Smooth muscle cell (in vitro differentiated cells): Measurements from ENCODE around the gene CHGA. TPM values are rescaled to one million over a fixed set of nuclear protein-coding genes. Genes with fewer than 3 reads are reported as not detected.
A peak's percentile ranks its signal among the peaks of the same experiment; 100 is the strongest.

Experiments
- DNase-seq: peaks from one replicate; lab custom pipeline; 2025; ENCODE audit not compliant: unreplicated experiment; lab: John Stamatoyannopoulos, UW
- H2AFZ ChIP-seq: fragments of 200-600 bp; sonication (generic); 2 replicates; pipeline ENCODE4 v1.6.0; 2016; ENCODE audit warnings: antibody characterized with exemption, low read depth, mild to moderate bottlenecking
- H3F3A ChIP-seq: fragments of 200-600 bp; sonication (generic); 2 replicates; pipeline ENCODE4 v1.6.0; 2017; ENCODE audit warnings: antibody characterized with exemption, low read depth
- H3K27ac ChIP-seq: fragments of 200-600 bp; sonication (generic); 2 replicates; pipeline ENCODE4 v1.5.1; 2016; ENCODE audit warnings: low read depth, mild to moderate bottlenecking
- H3K27me3 ChIP-seq: fragments of 200-600 bp; sonication (generic); 2 replicates; pipeline ENCODE4 v1.6.1; 2016; ENCODE audit warnings: low read depth, mild to moderate bottlenecking
- H3K36me3 ChIP-seq: fragments of 200-600 bp; sonication (generic); 2 replicates; pipeline ENCODE4 v1.5.1; 2016; ENCODE audit warnings: low read depth
- H3K4me1 ChIP-seq: fragments of 200-600 bp; sonication (generic); 2 replicates; pipeline ENCODE4 v1.5.1; 2016; ENCODE audit warnings: low read depth
- H3K4me2 ChIP-seq: fragments of 200-600 bp; sonication (generic); 2 replicates; pipeline ENCODE4 v1.6.0; 2016; ENCODE audit warnings: mild to moderate bottlenecking
- H3K4me3 ChIP-seq: fragments of 200-600 bp; sonication (generic); 2 replicates; pipeline ENCODE4 v1.5.1; 2016; ENCODE audit warnings: mild to moderate bottlenecking
- H3K79me2 ChIP-seq: fragments of 200-600 bp; sonication (generic); 2 replicates; pipeline ENCODE4 v1.6.0; 2016; ENCODE audit warnings: low read depth, mild to moderate bottlenecking
- H3K9ac ChIP-seq: fragments of 200-600 bp; sonication (generic); 2 replicates; pipeline ENCODE4 v1.6.0; 2016; ENCODE audit warnings: low read depth
- H3K9me3 ChIP-seq: fragments of 200-600 bp; sonication (generic); replicated peaks from 2 replicates; pipeline ENCODE4 v1.5.1; 2016; ENCODE audit warnings: low read depth
- H4K20me1 ChIP-seq: fragments of 200-600 bp; sonication (generic); 2 replicates; pipeline ENCODE4 v1.6.0; 2016; ENCODE audit warnings: low read depth
- WGBS: methylation state at CpG from one replicate; pipeline ENCODE4 v1.1.7; 2016; ENCODE audit warnings: low lambda C conversion rate; 5-methylcytosine and 5-hydroxymethylcytosine counted together
- polyA plus RNA-seq: library from polyadenylated mRNA; unstranded; fragments of >200 nt; fragmentation: Nextera tagmentation; extraction: Ambion mirVana; gene quantifications from 2 replicates; pipeline ENCODE4 v1.2.1, GENCODE V29; 2016
- total RNA-seq: library from RNA; depleted of rRNA; stranded (reverse); fragments of >200 nt; gene quantifications from 2 replicates; pipeline ENCODE4 v1.2.3, GENCODE V29; 2014
- TF ChIP-seq, protein P1 (sequence below): fragments of 200-600 bp; sonication (generic); IDR thresholded peaks from 2 replicates; pipeline ENCODE4 v1.5.1; 2017; ENCODE audit warnings: borderline replicate concordance, mild to moderate bottlenecking, antibody characterized with exemption; ENCODE audit not compliant: insufficient read depth, poor library complexity, severe bottlenecking

The CHGA gene
- total and polyA plus RNA-seq, 2 experiments from 2014 or later: not detected

DNA sequence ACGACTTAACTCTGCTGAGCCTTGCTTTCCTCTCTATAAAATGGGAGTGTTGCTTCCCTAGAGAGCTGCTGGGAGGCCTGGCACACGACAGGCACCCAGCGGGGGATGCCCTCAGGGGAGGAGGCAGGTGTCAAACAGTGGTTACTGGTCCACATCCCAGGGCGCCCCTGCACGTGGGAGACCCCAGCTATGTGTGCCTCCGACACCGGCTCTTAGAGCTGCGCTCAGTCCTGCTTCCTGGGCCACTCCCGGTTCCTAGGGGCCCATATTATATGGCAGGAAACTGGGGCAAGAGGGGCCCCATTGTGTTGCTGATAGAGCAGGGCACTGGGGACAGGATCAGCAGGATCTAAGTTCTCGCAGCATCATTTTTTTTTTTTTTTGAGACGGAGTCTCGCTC is 47.3 kb downstream of the CHGA start:
- Histone ChIP-seq H3K4me2 (no peak overlapping the region), H3K4me1 (no peaks in the 10 kb centered on the region), H2AFZ (no peak overlapping the region), H3K4me3 (no peak overlapping the region), H3K36me3 (no peaks in the 10 kb centered on the region), H3K79me2 (no peaks in the 10 kb centered on the region), H4K20me1 (no peaks in the 10 kb centered on the region), H3K27ac (no peak overlapping the region), H3K9ac (no peak overlapping the region), H3K27me3 (no peaks in the 10 kb centered on the region), H3K9me3 (no peaks in the 10 kb centered on the region), H3F3A (no peaks in the 10 kb centered on the region)
- no peak for DNase-seq
- TF ChIP-seq, protein P1, sequence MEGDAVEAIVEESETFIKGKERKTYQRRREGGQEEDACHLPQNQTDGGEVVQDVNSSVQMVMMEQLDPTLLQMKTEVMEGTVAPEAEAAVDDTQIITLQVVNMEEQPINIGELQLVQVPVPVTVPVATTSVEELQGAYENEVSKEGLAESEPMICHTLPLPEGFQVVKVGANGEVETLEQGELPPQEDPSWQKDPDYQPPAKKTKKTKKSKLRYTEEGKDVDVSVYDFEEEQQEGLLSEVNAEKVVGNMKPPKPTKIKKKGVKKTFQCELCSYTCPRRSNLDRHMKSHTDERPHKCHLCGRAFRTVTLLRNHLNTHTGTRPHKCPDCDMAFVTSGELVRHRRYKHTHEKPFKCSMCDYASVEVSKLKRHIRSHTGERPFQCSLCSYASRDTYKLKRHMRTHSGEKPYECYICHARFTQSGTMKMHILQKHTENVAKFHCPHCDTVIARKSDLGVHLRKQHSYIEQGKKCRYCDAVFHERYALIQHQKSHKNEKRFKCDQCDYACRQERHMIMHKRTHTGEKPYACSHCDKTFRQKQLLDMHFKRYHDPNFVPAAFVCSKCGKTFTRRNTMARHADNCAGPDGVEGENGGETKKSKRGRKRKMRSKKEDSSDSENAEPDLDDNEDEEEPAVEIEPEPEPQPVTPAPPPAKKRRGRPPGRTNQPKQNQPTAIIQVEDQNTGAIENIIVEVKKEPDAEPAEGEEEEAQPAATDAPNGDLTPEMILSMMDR: no peak
- 85% methylated on average over 12 of the region's 12 CpGs for WGBS

DNA sequence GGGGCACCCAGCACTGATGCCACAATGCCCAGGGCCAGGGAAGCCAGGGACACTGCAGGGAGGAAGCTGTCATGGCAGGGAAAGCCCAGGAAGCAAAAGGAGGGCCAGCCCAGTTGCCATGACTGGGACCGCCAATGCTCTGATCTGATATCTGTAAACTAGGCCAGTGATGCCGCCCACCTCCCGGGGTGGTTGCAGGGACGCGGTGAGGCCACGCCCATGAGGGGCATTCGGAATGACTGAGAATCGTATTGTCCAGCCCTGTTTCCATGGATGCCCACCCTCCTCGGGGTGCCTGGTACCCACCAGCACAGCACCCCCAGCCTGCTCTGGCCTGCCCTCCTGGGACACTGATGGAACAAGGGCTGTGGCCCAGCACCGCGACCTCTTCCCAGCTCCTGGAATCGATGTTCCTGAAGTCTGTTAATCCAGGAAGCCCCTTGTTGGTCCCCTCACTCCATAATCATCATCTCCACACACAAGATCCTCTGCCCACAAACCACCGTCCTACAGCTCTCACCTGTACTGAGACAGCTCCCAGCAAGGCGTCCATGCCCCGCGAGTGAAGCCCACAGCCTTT is 48.7 kb downstream of the CHGA start:
- Histone ChIP-seq H3K36me3 (no peaks in the 10 kb centered on the region), H3K4me3 (no peak overlapping the region), H3K9ac (no peak overlapping the region), H4K20me1 (no peaks in the 10 kb centered on the region), H3F3A (no peaks in the 10 kb centered on the region), H3K27ac (no peak overlapping the region), H2AFZ (no peak overlapping the region), H3K4me2 (no peak overlapping the region), H3K9me3 (no peaks in the 10 kb centered on the region), H3K4me1 (no peaks in the 10 kb centered on the region), H3K79me2 (no peaks in the 10 kb centered on the region), H3K27me3 (no peaks in the 10 kb centered on the region)
- TF ChIP-seq, protein P1: no peak
- WGBS: 94% methylated on average over 15 of the region's 16 CpGs
- DNase-seq: no peak

DNA sequence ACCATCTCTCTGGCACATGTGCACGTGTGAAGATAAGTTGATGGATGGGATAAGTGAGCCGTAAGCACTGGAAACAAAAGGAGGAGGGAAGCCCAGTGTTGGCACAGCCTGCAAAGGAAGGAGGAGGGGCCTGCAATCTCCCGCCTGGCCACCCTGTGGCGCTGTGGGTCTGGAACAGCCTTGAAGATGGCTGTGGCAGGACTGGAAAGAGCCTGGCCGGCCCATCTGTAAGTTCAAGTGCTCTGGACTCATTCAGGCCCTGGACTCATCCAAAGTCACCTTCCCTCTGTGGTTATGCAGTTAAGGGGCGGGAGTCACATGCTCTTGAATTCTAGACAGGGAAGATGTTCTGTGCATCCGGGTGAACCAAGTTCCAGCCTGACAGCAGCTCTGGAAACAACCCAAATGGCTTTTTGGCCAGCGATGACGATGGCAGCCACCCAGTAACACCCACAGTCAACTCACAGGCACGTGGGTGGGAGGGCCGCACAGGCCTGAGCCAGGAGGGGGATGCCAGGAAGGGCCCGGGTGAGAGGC is 50.4 kb downstream of the CHGA start:
- no peaks in the 10 kb centered on the region for H3K36me3 ChIP-seq
- no peaks in the 10 kb centered on the region for H3K79me2 ChIP-seq
- DNase-seq: peak; percentile 30
- no peaks in the 10 kb centered on the region for H4K20me1 ChIP-seq
- WGBS: 49% methylated on average over 12 of the region's 12 CpGs
- no peak overlapping the region for H3K9ac ChIP-seq
- no peaks in the 10 kb centered on the region for H3K4me1 ChIP-seq
- H3K9me3 ChIP-seq: no peaks in the 10 kb centered on the region
- TF ChIP-seq, protein P1: peak; percentile 72
- H2AFZ ChIP-seq: no peak overlapping the region
- H3K4me3 ChIP-seq: no peak overlapping the region
- H3K4me2 ChIP-seq: peak overlapping the region; percentile 71
- no peaks in the 10 kb centered on the region for H3F3A ChIP-seq
- no peaks in the 10 kb centered on the region for H3K27me3 ChIP-seq
- H3K27ac ChIP-seq: peak overlapping the region; percentile 58

DNA sequence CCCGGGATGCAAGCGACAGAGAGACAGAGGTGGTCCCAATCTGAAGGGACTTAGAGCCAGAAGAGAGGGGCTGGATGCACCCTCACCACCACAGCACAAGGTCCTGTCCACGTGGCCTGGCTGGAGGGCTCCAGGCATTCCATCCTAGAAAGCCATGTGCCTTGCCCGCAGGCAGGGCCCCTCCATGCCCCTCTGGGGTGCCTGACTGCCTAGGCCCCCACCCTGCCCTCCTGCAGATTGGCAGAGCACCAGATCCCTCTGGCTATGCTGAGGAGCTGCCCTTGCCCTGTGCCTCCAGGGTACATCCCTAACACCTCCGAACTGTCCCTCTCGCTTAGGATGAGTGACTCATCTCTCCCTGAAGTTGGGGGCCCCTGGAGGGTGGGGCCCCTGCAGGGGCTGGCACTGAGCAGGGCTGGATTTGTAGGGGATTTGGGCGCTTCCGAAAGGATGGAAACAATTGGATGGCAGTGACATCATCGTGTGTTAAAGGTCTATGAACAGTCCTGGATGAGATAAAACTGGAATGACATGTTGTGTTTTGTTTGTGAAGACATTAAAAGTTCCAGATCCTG is 50.9 kb downstream of the CHGA start:
- Histone ChIP-seq H3K79me2 (no peaks in the 10 kb centered on the region), H3K27me3 (no peaks in the 10 kb centered on the region), H3K4me2 (peak overlapping the region; percentile 71), H3K4me1 (no peaks in the 10 kb centered on the region), H3K27ac (peak overlapping the region; percentile 58), H3K9me3 (no peaks in the 10 kb centered on the region), H3K4me3 (no peak overlapping the region), H3F3A (no peaks in the 10 kb centered on the region), H4K20me1 (no peaks in the 10 kb centered on the region), H3K9ac (no peak overlapping the region), H2AFZ (no peak overlapping the region), H3K36me3 (no peaks in the 10 kb centered on the region)
- TF ChIP-seq, protein P1: no peak
- 50% methylated on average over 9 of the region's 9 CpGs for WGBS
- peak; percentile 14 for DNase-seq
